GM21390 (cell line): Measurements from ENCODE around the gene PCDH15.

Experiments
- ATAC-seq: cut with Tn5 transposase; IDR thresholded peaks from one replicate; pipeline ENCODE4 v1.9.1; 2021; ENCODE audit not compliant: unreplicated experiment

PCDH15 gene

GRCh38 chr10:53898532-53898931, 902.5 kb downstream of the PCDH15 start:
- ATAC-seq: no peak

DNA sequence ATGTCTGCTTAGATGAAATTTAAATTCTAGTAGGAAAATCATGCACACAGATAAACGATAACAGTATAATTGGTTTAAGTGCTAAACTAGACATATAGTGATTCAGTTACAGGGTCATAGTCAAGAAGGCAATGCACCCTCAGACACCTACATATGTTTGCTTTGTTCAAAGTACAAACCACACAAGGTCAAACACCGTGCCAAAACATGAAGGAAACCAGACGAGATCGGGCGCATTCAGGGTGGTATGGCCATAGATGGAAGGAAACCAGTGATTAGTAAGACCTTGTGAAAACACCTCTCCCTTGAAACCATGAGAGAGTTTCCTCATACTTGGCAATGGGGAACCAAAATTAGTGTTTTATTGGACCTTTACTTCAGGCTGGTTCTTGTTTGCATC, 906.9 kb downstream of the PCDH15 start:
- no peak for ATAC-seq

GRCh38 chr10:53893061-53893460, 908.0 kb downstream of the PCDH15 start:
- no peak for ATAC-seq

DNA sequence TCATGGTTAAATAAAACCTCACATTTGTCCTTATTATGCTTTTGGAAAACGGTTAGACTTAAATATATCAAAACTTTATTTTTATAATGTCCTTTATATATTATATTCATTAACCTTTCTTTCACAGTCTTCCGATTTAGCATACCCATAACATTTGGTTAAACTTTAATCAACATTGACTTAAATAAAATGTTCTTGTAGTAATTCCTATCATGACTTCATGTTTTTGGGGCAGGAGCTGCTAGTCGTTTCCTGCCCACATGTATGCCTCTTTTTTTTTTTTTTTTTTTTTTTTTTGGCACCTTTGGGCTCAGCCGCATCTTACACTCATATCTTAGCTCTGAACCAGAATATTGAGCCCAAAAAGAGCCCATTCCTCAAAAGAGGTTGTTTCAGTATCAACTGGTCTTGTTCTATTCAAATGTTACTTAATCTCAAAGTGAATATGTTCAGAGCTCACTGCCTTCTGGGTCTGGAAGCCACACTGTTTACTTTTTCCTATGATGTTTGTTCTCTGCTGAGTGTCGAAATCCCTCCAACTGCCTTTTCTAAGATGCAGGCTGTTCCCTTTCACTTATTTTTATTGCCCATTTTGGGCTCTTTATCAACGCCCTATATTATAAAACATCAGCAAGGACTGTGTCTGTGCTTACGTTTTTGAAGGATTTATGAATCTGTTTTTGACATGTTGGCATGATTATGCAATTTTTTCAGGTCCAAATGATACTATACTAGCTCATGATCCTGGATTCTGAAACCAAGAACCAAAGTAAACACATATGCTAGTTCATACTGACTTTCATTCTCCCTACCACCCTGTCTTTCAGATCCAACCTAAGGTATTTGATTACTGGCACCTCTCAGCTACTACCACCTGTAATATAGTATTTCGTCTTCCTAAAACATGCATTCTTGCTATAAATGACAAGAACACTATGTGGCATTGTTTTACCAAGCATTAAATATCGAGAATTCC, 914.4 kb downstream of the PCDH15 start:
- ATAC-seq: no peak

DNA sequence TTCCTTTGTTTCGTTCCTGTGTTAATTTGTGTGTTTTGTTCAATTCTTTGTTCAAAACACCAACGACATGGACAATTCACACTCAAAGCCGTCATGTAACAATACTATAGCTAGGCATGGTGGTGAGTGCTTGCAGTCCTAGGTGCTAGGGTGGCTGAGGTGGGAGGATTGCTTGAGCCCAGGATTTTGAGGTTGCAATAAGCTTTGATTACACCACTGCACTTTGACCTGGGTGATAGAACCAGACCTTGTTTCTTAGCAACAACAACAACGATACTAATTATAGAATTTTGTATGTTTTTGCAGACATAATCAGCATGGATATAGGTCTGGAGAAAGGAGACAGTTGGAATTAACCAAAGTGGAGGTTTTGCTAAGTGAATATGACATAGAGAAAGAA, 936.2 kb downstream of the PCDH15 start:
- no peak for ATAC-seq

GRCh38 chr10:53852450-53853175, 948.4 kb downstream of the PCDH15 start:
- ATAC-seq: no peak

DNA sequence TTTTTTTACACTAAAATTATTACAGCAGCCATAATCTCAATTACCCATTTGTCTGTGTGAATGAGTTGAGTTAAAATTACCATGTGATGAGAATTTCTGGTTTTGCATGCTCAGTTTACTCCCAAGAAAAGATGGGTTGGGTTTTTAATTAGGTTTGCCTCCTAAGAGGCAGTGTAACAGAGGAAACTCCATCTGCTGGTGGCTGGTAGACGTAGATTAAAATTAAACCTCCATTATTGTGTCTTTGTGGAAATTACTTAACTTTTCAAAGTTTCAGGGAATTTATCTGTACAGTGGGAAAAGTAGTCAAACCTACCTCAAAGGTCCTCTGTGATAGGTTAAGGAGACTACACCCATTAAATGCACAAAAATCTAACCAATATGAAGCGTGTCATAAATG, 954.2 kb downstream of the PCDH15 start:
- ATAC-seq: no peak

DNA sequence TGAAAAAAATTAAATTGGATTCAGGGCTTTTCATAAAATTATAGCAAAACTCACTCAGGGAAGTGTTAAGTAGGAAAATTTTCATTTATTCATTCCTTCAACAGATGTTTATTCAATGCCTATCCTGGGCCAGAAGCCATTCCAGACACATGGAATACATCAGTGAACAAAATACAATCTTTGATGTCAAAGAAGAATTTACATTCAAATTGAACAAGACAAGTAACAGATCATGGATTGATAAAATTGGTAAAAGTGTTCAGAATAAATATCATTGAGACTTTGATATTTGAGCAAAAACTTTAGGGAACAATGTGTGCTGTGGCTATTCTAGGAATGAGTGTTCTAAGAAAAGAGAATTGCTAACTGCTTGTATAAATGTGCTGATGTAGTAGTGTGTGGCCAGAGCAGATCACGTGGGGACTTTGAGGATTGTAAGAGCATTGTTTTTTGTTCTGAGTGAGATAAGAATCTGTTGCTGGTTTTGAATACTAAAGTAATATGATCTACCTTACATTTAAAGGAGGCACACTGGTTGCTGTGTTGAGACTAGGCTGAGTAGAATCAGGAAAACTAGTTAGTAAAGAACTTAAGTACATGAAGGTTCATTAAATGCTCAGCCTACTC, 957.2 kb downstream of the PCDH15 start:
- no peak for ATAC-seq

DNA sequence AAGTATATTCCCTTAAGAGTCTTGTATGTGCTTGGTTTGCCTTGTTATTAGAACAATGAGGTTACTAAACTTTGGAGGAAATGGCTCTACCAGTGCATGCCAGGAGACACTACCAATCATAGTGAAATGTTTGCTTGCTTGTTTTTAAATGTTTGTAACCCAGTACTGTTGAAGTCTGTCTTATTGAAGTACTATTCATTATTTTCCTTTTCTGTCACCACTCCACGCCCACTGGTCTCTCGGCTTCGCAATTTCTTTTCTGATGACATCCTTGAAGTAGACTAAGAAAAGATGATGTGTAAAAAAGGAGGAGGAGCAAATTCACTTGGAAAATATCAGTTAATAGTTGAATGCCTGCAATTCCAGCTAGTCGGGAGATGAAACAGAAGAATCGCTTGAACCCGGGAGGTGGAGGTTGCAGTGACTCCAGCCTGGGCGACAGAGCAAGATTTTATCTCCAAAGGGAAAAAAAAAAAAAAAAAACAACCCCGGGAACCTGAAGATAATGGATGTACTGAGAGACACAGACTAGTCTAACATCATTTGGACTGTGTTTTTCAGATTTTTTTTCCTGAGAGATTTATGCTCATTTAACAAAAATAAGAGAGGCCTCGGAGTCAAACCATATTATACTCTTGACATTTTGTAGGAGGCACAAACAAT, 959.4 kb downstream of the PCDH15 start:
- no peak for ATAC-seq

DNA sequence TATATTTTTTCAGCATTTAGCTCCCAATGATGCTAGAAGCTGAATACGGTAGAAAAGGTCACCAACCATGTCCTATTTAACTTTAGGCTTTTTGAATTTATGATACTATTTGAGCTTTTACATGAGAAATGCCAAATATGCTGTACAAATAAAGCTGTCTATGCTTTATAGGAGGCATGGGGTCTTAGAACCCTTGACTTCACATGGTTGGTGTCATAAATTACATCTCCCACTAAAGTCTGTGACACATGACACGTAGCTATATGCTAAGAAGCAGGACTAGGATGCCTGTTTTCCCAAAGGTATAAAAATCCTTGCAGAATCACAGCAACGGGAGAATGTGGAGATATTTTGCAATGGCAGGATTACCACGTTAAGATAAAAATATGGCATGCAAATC, 960.4 kb downstream of the PCDH15 start:
- no peak for ATAC-seq

GRCh38 chr10:53839440-53840039, 961.5 kb downstream of the PCDH15 start:
- no peak for ATAC-seq

GRCh38 chr10:53836638-53837037, 964.4 kb downstream of the PCDH15 start:
- ATAC-seq: no peak

DNA sequence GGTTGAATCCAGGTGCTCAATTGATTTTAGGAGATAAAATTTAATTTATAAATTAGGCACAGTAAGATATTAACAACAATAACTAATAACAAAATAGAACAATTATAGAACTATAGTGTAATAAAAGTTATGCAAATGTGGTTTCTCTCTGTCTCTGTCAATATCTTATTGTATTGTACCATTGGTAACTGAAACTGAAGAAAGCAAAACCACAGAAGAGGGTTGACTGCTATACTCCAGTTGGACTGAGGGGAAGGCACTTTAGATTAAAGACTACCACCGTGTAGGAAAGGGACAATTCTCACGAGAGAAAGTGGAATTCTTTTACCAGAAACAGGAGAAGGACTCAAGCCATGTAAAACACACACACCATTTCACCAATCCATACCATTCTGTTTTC, 967.1 kb downstream of the PCDH15 start:
- ATAC-seq: no peak

GRCh38 chr10:53827261-53827660, 973.8 kb downstream of the PCDH15 start:
- no peak for ATAC-seq

GRCh38 chr10:53808677-53809372, 992.2 kb downstream of the PCDH15 start:
- ATAC-seq: no peak

DNA sequence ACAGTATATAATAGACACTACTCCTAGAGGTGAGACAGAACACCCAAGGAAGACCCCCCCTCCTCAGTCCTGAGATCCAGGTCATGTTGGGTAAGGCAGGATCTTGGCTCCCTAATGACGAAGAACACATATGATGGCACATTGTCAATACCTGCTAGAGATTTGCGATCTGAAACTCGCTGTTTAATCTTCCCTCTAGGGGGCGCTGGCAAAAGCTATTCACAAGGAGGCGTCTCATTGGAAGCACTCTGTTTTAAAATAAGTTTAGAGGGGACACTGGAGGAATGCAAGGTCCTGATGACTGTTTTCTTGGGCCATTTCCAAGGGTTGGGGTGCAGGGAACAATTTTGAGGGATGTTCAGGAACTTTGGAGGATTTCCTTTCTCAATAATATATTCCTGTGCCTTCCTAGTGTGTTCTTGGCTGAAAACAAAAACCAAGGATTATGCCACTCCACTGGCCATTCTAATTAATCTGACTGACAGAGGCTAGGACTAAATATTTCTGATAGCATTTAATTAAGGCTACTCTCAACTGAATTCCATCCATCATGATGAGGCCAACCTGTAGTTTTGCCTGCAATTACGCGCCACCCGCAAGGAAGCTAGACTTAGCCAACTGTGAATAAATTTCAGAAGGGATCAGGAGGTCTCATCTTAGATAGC, 1014.7 kb downstream of the PCDH15 start:
- ATAC-seq: no peak

DNA sequence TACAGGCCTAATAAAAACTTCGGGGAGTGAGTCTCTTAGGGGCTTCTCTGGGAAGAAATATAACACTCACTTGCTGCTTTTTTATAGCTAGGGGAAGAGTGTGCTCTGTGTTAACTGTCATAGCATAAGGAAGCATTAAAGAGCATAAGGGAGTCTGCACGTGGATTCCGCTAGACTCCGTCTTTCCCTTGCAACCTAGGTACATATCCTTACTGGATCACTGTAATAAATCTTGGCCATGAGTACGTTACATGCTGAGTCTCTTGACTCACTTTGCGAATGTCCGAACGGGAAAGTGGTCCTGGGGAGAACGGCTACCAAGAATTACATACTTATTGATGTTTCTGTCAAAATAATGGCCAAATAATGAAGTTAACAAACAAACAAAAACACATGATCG, 1029.3 kb downstream of the PCDH15 start:
- no peak for ATAC-seq

- ATAC-seq: no peak
Measured at GRCh38 chr10:53770903-53771302, 1030.1 kb downstream of the PCDH15 start.

DNA sequence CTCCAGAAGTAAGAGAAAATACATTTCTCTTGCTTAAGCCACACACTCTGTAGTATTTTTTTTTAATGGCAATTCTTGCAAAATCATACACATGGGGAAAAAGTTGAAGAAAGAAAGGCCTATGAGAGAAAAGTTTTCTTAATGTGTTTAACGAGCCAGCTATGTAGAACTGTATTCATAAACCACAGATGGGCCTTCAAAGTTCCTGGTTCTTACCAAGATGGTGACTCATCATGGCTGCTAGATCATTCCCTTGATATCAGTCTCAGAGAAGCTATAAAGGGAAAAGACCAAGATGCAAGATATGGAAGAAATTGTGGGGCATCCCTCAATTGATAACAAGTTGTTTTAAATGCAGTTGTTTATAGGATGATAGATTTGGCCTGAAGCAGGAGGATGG, 1035.7 kb downstream of the PCDH15 start:
- ATAC-seq: no peak
